Smooth muscle cell (in vitro differentiated cells): ENCODE results near the gene SCML1. TPM values are rescaled to one million over a fixed set of nuclear protein-coding genes. Genes with fewer than 3 reads are reported as not detected.

Source experiments
- DNase-seq: peaks from one replicate; lab custom pipeline; 2025; ENCODE audit not compliant: unreplicated experiment; lab: John Stamatoyannopoulos, UW
- H2AFZ ChIP-seq: fragments of 200-600 bp; sonication (generic); 2 replicates; pipeline ENCODE4 v1.6.0; 2016; ENCODE audit warnings: antibody characterized with exemption, low read depth, mild to moderate bottlenecking
- H3F3A ChIP-seq: fragments of 200-600 bp; sonication (generic); 2 replicates; pipeline ENCODE4 v1.6.0; 2017; ENCODE audit warnings: antibody characterized with exemption, low read depth
- H3K27ac ChIP-seq: fragments of 200-600 bp; sonication (generic); 2 replicates; pipeline ENCODE4 v1.5.1; 2016; ENCODE audit warnings: low read depth, mild to moderate bottlenecking
- H3K27me3 ChIP-seq: fragments of 200-600 bp; sonication (generic); 2 replicates; pipeline ENCODE4 v1.6.1; 2016; ENCODE audit warnings: low read depth, mild to moderate bottlenecking
- H3K36me3 ChIP-seq: fragments of 200-600 bp; sonication (generic); 2 replicates; pipeline ENCODE4 v1.5.1; 2016; ENCODE audit warnings: low read depth
- H3K4me1 ChIP-seq: fragments of 200-600 bp; sonication (generic); 2 replicates; pipeline ENCODE4 v1.5.1; 2016; ENCODE audit warnings: low read depth
- H3K4me2 ChIP-seq: fragments of 200-600 bp; sonication (generic); 2 replicates; pipeline ENCODE4 v1.6.0; 2016; ENCODE audit warnings: mild to moderate bottlenecking
- H3K4me3 ChIP-seq: fragments of 200-600 bp; sonication (generic); 2 replicates; pipeline ENCODE4 v1.5.1; 2016; ENCODE audit warnings: mild to moderate bottlenecking
- H3K79me2 ChIP-seq: fragments of 200-600 bp; sonication (generic); 2 replicates; pipeline ENCODE4 v1.6.0; 2016; ENCODE audit warnings: low read depth, mild to moderate bottlenecking
- H3K9ac ChIP-seq: fragments of 200-600 bp; sonication (generic); 2 replicates; pipeline ENCODE4 v1.6.0; 2016; ENCODE audit warnings: low read depth
- H3K9me3 ChIP-seq: fragments of 200-600 bp; sonication (generic); replicated peaks from 2 replicates; pipeline ENCODE4 v1.5.1; 2016; ENCODE audit warnings: low read depth
- H4K20me1 ChIP-seq: fragments of 200-600 bp; sonication (generic); 2 replicates; pipeline ENCODE4 v1.6.0; 2016; ENCODE audit warnings: low read depth
- WGBS: methylation state at CpG from one replicate; pipeline ENCODE4 v1.1.7; 2016; ENCODE audit warnings: low lambda C conversion rate; 5-methylcytosine and 5-hydroxymethylcytosine counted together
- polyA plus RNA-seq: library from polyadenylated mRNA; unstranded; fragments of >200 nt; fragmentation: Nextera tagmentation; extraction: Ambion mirVana; gene quantifications from 2 replicates; pipeline ENCODE4 v1.2.1, GENCODE V29; 2016
- total RNA-seq: library from RNA; depleted of rRNA; stranded (reverse); fragments of >200 nt; gene quantifications from 2 replicates; pipeline ENCODE4 v1.2.3, GENCODE V29; 2014
- TF ChIP-seq, protein P1 (sequence below): fragments of 200-600 bp; sonication (generic); IDR thresholded peaks from 2 replicates; pipeline ENCODE4 v1.5.1; 2017; ENCODE audit warnings: borderline replicate concordance, mild to moderate bottlenecking, antibody characterized with exemption; ENCODE audit not compliant: insufficient read depth, poor library complexity, severe bottlenecking

Gene SCML1
- total and polyA plus RNA-seq, 2 experiments from 2014 or later: 9.8 to 12.4 TPM

DNA sequence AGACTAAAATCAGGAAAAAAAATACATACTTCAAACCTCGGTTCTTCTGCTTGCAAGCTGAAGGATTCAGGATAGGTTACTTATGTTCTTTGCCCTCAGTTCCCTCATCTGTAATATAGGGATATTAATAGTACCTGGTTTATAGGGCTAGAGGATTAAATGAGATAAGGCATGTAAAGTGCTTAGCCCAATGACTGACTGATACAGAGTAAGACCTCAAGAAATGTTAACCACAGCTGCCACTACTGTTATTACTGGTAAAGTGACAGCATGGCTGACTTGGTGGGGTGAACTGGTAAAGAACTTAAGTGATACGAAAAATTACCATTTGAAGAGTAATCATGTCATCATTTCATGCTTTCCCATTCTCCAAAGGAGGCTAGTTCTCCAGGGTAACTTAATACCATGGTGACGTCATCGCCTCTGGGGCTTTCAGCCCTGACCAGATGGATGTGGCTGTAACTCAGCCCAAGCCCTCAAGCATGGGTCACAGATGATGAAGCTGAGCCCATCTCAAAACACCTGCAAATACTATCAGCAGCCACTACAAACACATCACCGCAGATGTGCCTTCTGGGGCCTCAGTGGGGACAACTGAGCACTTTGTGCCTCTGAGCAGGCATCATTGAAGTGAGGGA is 44.5 kb upstream of the SCML1 start:
- H4K20me1 ChIP-seq: no peaks in the 10 kb centered on the region
- no peaks in the 10 kb centered on the region for H3K27me3 ChIP-seq
- no peak overlapping the region for H3K9ac ChIP-seq
- H3K79me2 ChIP-seq: no peaks in the 10 kb centered on the region
- TF ChIP-seq, protein P1, sequence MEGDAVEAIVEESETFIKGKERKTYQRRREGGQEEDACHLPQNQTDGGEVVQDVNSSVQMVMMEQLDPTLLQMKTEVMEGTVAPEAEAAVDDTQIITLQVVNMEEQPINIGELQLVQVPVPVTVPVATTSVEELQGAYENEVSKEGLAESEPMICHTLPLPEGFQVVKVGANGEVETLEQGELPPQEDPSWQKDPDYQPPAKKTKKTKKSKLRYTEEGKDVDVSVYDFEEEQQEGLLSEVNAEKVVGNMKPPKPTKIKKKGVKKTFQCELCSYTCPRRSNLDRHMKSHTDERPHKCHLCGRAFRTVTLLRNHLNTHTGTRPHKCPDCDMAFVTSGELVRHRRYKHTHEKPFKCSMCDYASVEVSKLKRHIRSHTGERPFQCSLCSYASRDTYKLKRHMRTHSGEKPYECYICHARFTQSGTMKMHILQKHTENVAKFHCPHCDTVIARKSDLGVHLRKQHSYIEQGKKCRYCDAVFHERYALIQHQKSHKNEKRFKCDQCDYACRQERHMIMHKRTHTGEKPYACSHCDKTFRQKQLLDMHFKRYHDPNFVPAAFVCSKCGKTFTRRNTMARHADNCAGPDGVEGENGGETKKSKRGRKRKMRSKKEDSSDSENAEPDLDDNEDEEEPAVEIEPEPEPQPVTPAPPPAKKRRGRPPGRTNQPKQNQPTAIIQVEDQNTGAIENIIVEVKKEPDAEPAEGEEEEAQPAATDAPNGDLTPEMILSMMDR: no peak
- DNase-seq: no peak
- H3K36me3 ChIP-seq: no peaks in the 10 kb centered on the region
- H3F3A ChIP-seq: no peaks in the 10 kb centered on the region
- no peak overlapping the region for H2AFZ ChIP-seq
- no peak overlapping the region for H3K4me3 ChIP-seq
- H3K9me3 ChIP-seq: no peaks in the 10 kb centered on the region
- no peaks in the 10 kb centered on the region for H3K4me1 ChIP-seq
- 62% methylated on average over 5 of the region's 5 CpGs for WGBS
- H3K4me2 ChIP-seq: no peak overlapping the region
- H3K27ac ChIP-seq: no peak overlapping the region

- no peak overlapping the region for H3K4me2 ChIP-seq
- no peaks in the 10 kb centered on the region for H3K9me3 ChIP-seq
- H3K9ac ChIP-seq: no peak overlapping the region
- H3K27me3 ChIP-seq: no peaks in the 10 kb centered on the region
- no peaks in the 10 kb centered on the region for H3K36me3 ChIP-seq
- DNase-seq: no peak
- no peak overlapping the region for H3K4me3 ChIP-seq
- H3K79me2 ChIP-seq: no peaks in the 10 kb centered on the region
- no peaks in the 10 kb centered on the region for H3F3A ChIP-seq
- H3K27ac ChIP-seq: no peak overlapping the region
- H2AFZ ChIP-seq: no peak overlapping the region
- no peaks in the 10 kb centered on the region for H3K4me1 ChIP-seq
- H4K20me1 ChIP-seq: no peaks in the 10 kb centered on the region
- TF ChIP-seq, protein P1: no peak
- WGBS: 60% methylated on average over 1 of the region's 1 CpG
Observed at GRCh38 chrX:17697191-17697590, 40.1 kb upstream of the SCML1 start.

GRCh38 chrX:17700976-17701375 is 36.3 kb upstream of the SCML1 start:
- Histone ChIP-seq H4K20me1 (no peaks in the 10 kb centered on the region), H3K79me2 (no peaks in the 10 kb centered on the region), H3K4me1 (no peaks in the 10 kb centered on the region), H2AFZ (no peak overlapping the region), H3F3A (no peaks in the 10 kb centered on the region), H3K9ac (no peak overlapping the region), H3K4me3 (no peak overlapping the region), H3K4me2 (no peak overlapping the region), H3K27ac (no peak overlapping the region), H3K9me3 (no peaks in the 10 kb centered on the region), H3K36me3 (no peaks in the 10 kb centered on the region), H3K27me3 (no peaks in the 10 kb centered on the region)
- no peak for DNase-seq
- TF ChIP-seq, protein P1: no peak
- WGBS: 68% methylated on average over 1 of the region's 1 CpG

DNA sequence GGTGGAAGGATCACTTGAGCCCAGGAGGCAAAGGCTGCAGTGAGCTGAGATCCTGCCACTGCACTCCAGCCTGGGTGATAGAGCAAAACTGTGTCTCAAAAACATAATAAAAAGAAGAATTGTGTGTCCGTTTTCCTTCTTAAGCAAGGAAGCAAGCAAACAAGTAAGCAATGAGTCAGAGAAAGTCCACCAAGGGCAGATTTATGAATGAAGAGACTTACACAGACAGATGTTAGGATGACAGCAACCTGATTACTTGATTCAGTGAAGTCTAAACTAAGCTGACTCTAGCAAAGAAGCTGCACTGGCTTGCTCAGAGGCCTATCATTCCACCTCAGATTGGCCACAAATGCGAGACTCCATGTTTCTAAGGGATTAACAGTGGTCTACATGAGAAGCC is 34.1 kb upstream of the SCML1 start:
- Histone ChIP-seq H3F3A (no peaks in the 10 kb centered on the region), H3K36me3 (no peaks in the 10 kb centered on the region), H3K79me2 (no peaks in the 10 kb centered on the region), H3K4me2 (no peak overlapping the region), H3K27me3 (no peaks in the 10 kb centered on the region), H4K20me1 (no peaks in the 10 kb centered on the region), H3K9me3 (no peaks in the 10 kb centered on the region), H3K4me3 (no peak overlapping the region), H2AFZ (no peak overlapping the region), H3K27ac (no peak overlapping the region), H3K4me1 (no peaks in the 10 kb centered on the region), H3K9ac (no peak overlapping the region)
- WGBS: 58% methylated on average over 2 of the region's 2 CpGs
- TF ChIP-seq, protein P1: no peak
- no peak for DNase-seq
